C4-2B (cell line): ENCODE results near the gene CAMTA1.

ENCODE experiments used
- ZFX ChIP-seq: fragments of 450-650 bp; IDR thresholded peaks from 2 replicates; pipeline ENCODE4 v1.6.1; 2017
- TF ChIP-seq, protein P1 (sequence below): fragments of 450-650 bp; conservative IDR thresholded peaks from 2 replicates; pipeline ENCODE4 v1.5.1; 2017; ENCODE audit warnings: mild to moderate bottlenecking

DNA sequence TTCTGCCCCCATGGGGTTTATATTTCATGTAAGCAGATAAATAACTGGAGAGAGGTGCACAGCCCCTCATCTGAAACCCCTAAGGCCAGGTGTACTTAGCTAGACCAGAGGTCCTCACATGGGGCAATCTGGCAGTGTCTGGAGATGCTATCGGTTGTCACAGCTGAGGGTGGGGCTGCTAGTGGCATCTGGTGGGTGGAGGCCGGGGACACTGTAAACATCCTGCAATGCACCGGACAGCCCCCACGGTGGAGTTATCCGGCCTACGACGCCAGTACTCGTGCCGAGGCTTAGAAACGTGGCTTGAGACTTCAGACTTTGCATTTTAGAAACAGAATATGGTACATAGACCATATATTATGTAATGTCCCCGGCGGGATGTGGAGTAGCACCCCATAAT, 799.4 kb downstream of the CAMTA1 start:
- TF ChIP-seq, protein P1, sequence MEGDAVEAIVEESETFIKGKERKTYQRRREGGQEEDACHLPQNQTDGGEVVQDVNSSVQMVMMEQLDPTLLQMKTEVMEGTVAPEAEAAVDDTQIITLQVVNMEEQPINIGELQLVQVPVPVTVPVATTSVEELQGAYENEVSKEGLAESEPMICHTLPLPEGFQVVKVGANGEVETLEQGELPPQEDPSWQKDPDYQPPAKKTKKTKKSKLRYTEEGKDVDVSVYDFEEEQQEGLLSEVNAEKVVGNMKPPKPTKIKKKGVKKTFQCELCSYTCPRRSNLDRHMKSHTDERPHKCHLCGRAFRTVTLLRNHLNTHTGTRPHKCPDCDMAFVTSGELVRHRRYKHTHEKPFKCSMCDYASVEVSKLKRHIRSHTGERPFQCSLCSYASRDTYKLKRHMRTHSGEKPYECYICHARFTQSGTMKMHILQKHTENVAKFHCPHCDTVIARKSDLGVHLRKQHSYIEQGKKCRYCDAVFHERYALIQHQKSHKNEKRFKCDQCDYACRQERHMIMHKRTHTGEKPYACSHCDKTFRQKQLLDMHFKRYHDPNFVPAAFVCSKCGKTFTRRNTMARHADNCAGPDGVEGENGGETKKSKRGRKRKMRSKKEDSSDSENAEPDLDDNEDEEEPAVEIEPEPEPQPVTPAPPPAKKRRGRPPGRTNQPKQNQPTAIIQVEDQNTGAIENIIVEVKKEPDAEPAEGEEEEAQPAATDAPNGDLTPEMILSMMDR: no peak
- TF ChIP-seq ZFX: no peak
